HG02973 (cell line): ENCODE data around the gene RAD51AP1.

Source experiments
- ATAC-seq: cut with Tn5 transposase; IDR thresholded peaks from one replicate; pipeline ENCODE4 v1.9.1; 2021; ENCODE audit warnings: moderate library complexity; ENCODE audit not compliant: unreplicated experiment

RAD51AP1 gene

DNA sequence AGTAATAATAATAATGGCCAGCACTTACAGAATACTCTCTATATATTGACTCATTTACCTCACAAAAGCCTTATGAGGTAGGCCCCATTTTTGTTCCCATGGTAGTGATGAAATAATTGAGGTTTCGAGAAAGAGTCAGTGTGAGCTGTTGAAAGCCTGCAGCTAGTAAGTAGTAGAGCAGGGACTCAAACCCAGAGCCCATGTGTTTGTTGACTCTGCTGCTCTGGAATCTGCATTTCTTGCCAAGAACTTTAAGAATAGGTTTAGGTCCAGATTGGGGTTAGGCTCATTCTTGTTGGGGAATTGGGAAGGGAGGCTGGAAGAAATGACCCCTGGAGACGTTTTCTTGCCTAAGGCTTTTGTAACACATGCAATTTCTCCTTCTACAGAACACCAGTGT, 51.3 kb downstream of the RAD51AP1 start:
- no peak for ATAC-seq

DNA sequence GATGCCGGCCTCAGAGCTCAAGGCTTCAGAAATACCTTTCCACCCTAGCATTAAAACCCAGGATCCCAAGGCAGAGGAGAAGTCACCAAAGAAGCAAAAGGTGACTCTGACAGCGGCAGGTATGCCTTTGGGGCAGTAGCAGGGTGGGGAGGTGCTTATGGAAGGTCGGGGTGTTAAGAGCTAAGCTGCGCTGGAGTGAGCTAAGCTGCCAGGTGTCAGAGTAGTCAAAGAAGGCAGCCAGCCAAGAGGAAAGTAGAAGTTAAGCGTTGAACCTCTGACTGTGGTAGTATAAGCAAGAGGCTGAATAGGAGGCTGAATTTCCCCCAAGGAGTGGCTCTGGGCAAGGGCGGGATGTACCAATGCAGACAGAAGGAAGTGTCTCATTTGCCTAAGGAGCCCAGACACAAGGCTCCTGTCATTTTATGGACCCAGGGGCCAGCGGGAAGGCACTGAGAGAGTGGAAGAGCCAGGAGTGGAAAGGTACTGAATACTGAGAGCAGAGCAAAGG, 52.5 kb downstream of the RAD51AP1 start:
- ATAC-seq, result no peak

DNA sequence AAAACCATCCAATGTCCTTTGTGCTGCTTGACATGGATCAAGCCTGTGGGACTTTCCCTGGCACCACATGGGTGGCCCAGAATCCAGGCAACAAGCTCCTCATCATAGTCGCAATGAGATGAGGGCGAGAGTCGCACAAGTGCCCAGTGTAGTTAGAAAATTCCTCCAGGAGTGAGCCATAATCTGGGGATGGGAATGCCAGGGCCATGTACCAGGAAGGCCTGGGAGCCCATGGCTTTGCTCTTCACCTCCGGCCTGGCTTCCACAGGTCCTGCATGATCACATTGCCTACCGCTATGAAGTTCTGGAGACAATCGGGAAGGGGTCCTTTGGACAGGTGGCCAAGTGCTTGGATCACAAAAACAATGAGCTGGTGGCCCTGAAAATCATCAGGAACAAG, 57.2 kb downstream of the RAD51AP1 start:
- no peak for ATAC-seq

DNA sequence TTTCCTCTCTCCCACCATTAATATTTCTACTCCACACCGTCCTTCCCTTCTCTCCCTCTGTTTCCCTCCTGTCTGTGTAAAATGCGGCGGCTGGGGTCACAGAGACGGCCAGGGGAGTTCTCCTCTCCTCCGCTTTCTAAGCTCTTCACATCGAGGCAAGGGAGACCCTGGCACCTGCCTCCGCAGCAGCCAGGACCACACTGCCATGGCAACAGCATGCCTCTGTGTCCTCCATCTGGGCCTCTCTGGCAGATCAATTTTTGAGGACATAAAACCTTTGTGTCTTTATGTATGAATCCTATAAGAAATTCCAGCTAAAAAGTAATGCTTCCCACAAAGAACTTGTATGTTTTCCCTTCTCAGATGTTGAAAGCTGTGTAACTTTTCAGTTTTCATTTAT, 64.7 kb downstream of the RAD51AP1 start:
- ATAC-seq, result no peak

DNA sequence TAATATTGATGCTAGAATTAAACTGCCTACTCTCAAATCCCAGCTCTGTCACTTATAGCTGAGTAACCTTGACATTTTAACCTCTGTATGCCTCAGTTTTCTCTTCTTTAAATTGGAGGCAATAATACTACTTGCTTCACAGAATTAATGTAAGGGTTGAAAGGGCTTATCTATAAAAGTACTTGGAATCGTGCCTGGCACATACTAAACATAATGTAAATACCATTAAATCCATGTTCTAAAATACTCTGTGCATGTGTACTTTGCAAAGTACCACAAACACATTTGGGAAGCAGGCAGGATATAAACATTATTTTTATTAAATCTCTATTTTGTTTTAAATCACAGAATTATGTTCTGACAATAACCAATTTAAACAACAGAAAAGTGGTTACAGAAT, 65.3 kb downstream of the RAD51AP1 start:
- no peak for ATAC-seq

DNA sequence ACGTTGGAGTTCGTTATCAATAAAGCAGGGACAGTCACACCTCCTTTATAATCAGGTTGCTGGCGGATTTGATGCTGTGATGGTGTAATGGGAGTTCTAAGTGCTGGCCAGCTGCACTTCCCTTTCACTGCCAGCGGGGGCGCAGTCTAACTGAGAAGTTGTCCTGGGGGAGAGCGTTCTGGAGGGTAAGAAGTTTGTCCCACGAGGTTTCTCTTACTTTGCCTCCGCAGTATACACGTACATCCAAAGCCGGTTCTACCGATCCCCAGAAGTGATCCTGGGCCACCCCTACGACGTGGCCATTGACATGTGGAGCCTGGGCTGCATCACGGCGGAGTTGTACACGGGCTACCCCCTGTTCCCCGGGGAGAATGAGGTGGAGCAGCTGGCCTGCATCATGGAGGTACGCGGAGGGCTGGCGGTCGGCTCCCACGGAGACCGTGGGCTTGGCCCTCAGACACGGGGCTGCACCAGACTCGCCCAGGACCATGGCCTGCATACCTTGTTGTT, 66.0 kb downstream of the RAD51AP1 start:
- peak; percentile 91 for ATAC-seq

DNA sequence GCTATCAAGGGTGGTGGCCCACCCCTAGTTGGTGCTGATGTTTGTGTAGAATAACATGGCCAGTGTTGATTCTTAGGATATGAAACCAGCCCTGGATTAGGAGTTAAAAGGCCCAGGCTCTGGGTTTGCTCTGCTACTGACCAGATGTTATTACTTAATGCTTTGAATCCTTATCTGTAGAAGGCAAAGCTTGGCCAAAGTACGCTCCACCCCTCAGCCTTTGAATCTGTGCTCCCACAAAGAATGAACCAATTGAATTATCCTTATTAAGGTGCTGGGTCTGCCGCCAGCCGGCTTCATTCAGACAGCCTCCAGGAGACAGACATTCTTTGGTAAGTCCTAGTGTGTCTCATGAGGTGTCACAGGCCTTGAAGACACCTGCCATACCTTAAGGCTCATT, 68.4 kb downstream of the RAD51AP1 start:
- ATAC-seq, result no peak

DNA sequence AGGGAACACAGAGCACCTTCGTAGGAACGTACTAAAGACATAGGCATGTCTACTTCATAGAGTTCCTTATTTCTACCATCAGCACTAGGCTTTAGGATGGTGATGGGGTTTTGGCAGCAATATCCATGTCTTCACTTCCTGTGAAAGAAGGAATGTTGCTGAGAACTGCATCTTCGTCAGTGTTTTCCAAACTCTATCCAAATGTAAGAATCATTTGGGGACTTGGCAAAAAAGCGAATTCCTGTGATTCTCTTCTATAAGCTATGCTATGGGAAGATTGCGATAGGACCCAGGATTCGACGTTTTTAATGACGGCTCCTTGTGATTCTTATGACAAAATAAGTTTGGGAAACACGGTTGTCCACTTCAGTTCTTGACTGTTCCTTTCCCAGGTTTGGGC, 70.4 kb downstream of the RAD51AP1 start:
- no peak for ATAC-seq
